ENCODE measurements around the gene N4BP2L2.
"Not testable (repeated sequence)": the region's sequence is repeated elsewhere in the genome, so short reads cannot be mapped to it uniquely, and the experiment has no call there.

N4BP2L2 gene

GRCh38 chr13:32538621-32539246 is at the start of gene N4BP2L2:
TSS of gene N4BP2L2 (minus strand) at chr13:32538795. CDS start at chr13:32537027, 1,768 bp downstream.
- DNase-seq (ENCODE audit: low read depth in 2 of 2): peak; percentile 84 to 90

- DNase-seq (ENCODE audit: low read depth in 2 of 2): no peak
These were observed 49.2 kb upstream of the N4BP2L2 start for GRCh38 chr13:32587811-32588170.

- peak; percentile 13 to 45 for DNase-seq (ENCODE audit: low read depth in 2 of 2)
These were observed 48.6 kb upstream of the N4BP2L2 start for GRCh38 chr13:32587011-32587810.

GRCh38 chr13:32586080-32586900 is 47.7 kb upstream of the N4BP2L2 start, which contains the start of gene PDS5B:
TSS of gene PDS5B (plus strand) at chr13:32586452. CDS start at chr13:32648773, 62,321 bp downstream.
- DNase-seq (ENCODE audit: low read depth in 2 of 2): peak; percentile 83 to 92

- no peak for DNase-seq (ENCODE audit: low read depth in 2 of 2)
These were observed 47.0 kb upstream of the N4BP2L2 start for GRCh38 chr13:32585550-32586079.

GRCh38 chr13:32582991-32583390 is 44.4 kb upstream of the N4BP2L2 start:
- DNase-seq (ENCODE audit: low read depth in 2 of 2): no peak

- DNase-seq (ENCODE audit: low read depth in 2 of 2): no peak
These were observed 43.7 kb upstream of the N4BP2L2 start for GRCh38 chr13:32582281-32582680.

- DNase-seq (ENCODE audit: low read depth in 2 of 2): no peak
These were observed 42.7 kb upstream of the N4BP2L2 start for GRCh38 chr13:32581177-32581786.

GRCh38 chr13:32577032-32577431 is 38.4 kb upstream of the N4BP2L2 start:
- no peak for DNase-seq (ENCODE audit: low read depth in 2 of 2)

GRCh38 chr13:32575687-32576086 is 37.1 kb upstream of the N4BP2L2 start:
- DNase-seq (ENCODE audit: low read depth in 2 of 2): not testable (repeated sequence)

- not testable (repeated sequence) for DNase-seq (ENCODE audit: low read depth in 2 of 2)
These were observed 22.2 kb upstream of the N4BP2L2 start for GRCh38 chr13:32560842-32561241.

GRCh38 chr13:32555613-32556012 is 17.0 kb upstream of the N4BP2L2 start:
- no peak for DNase-seq (ENCODE audit: low read depth in 2 of 2)

GRCh38 chr13:32553720-32554119 is 15.1 kb upstream of the N4BP2L2 start:
- no peak for DNase-seq (ENCODE audit: low read depth in 2 of 2)

GRCh38 chr13:32549788-32550187 is 11.2 kb upstream of the N4BP2L2 start:
- no peak for DNase-seq (ENCODE audit: low read depth in 2 of 2)

GRCh38 chr13:32548837-32549236 is 10.2 kb upstream of the N4BP2L2 start:
- no peak for DNase-seq (ENCODE audit: low read depth in 2 of 2)

- DNase-seq (ENCODE audit: low read depth in 2 of 2): no peak
These were observed 6.5 kb upstream of the N4BP2L2 start for GRCh38 chr13:32545083-32545482.

- no peak for DNase-seq (ENCODE audit: low read depth in 2 of 2)
These were observed 3.6 kb upstream of the N4BP2L2 start for GRCh38 chr13:32542221-32542620.

- no peak for DNase-seq (ENCODE audit: low read depth in 2 of 2)
These were observed 413 bp downstream of the N4BP2L2 start for GRCh38 chr13:32538143-32538620.

- DNase-seq (ENCODE audit: low read depth in 2 of 2): peak in 1 of 2 donors; percentile 27
These were observed 934 bp downstream of the N4BP2L2 start for GRCh38 chr13:32537580-32538142.

- no peak for DNase-seq (ENCODE audit: low read depth in 2 of 2)
These were observed 2.8 kb downstream of the N4BP2L2 start for GRCh38 chr13:32535748-32536147.

- no peak for DNase-seq (ENCODE audit: low read depth in 2 of 2)
These were observed 3.5 kb downstream of the N4BP2L2 start for GRCh38 chr13:32535115-32535514.

Data from stimulated activated CD8-positive, alpha-beta memory T cell treated with anti-CD3 and anti-CD28 coated beads, Interleukin-7, amount 100 ng/mL, for 4 hours (primary cell).